A549 (cell line): Measurements from ENCODE around the gene ZP1. TPM values are rescaled to one million over a fixed set of nuclear protein-coding genes. Genes with fewer than 3 reads are reported as not detected.

Experiments
- ATAC-seq, 2 experiments: fragments of 200-7000 bp in 1 of 2; fragments of >200 bp in 1 of 2; cut with Nextera tagmentation in 1 of 2; cut with Tn5 transposase in 1 of 2; 3 replicates each; pipeline versions ENCODE4 v1.8.0 to v1.9.1; 2018 to 2020; ENCODE audit warnings: mild to moderate bottlenecking in 1 of 2, moderate library complexity in 1 of 2
- CTCF ChIA-PET: fragments of 300-600 bp; sonication (Branson Sonifier 250); formaldehyde crosslinking; extraction: SDS; loops from one replicate; lab custom pipeline; 2021; ENCODE audit warnings: antibody characterized with exemption, inconsistent platforms; lab: Yijun Ruan, JAX
- POLR2A ChIA-PET: fragments of 350-600 bp; formaldehyde crosslinking; extraction: SDS; loops from one replicate; lab custom pipeline; 2021; ENCODE audit warnings: antibody characterized with exemption, inconsistent platforms; lab: Yijun Ruan, JAX
- DNase-seq, 2 experiments: peaks; one replicate each; pipeline versions ENCODE4 v3.0.0 to v3.0.0-alpha.2; 2011 to 2016; ENCODE audit warnings: low read depth in 1 of 2, low spot score in 1 of 2
- FAIRE-seq: peaks from 2 replicates; lab custom pipeline; 2011; peaks lifted over from hg19 to GRCh38; lab: Jason Lieb, UNC
- H3K27ac ChIP-seq, 2 experiments: fragments of >200 bp; sonication (Bioruptor Twin); formaldehyde crosslinking; 3 replicates each; pipeline ENCODE4 v1.5.1; 2016 to 2017
- H3K4me1 ChIP-seq: fragments of >200 bp; sonication (Bioruptor Twin); formaldehyde crosslinking; 3 replicates; pipeline ENCODE4 v1.6.1; 2016
- H3K4me2 ChIP-seq: fragments of >200 bp; sonication (Bioruptor Twin); formaldehyde crosslinking; 3 replicates; pipeline ENCODE4 v1.6.1; 2016
- H3K4me3 ChIP-seq: fragments of >200 bp; sonication (Bioruptor Twin); formaldehyde crosslinking; 3 replicates; pipeline ENCODE4 v1.5.1; 2016
- H3K9me3 ChIP-seq: fragments of >200 bp; sonication (Bioruptor Twin); formaldehyde crosslinking; 3 replicates; pipeline ENCODE4 v1.6.1; 2016
- BHLHE40 ChIP-seq: IDR thresholded peaks from 2 replicates; pipeline ENCODE4 v1.6.1; 2012; ENCODE audit warnings: low read depth, low read length, inconsistent platforms
- CEBPB ChIP-seq, 2 experiments: fragments of >200 bp in 1 of 2; sonication (Bioruptor Twin) in 1 of 2; formaldehyde crosslinking in 1 of 2; IDR thresholded peaks; 2 replicates each; pipeline ENCODE4 v1.6.1; 2012 to 2016
- CHD2 ChIP-seq: fragments of 150-350 bp; IDR thresholded peaks from 2 replicates; pipeline ENCODE4 v1.6.1; 2014; ENCODE audit warnings: low read length; ENCODE audit not compliant: partially characterized antibody
- EP300 ChIP-seq, 2 experiments: fragments of >200 bp; sonication (Bioruptor Twin); formaldehyde crosslinking; IDR thresholded peaks; 2 replicates in 1 of 2; 3 replicates in 1 of 2; pipeline ENCODE4 v1.6.1; 2016 to 2017
- FOSL2 ChIP-seq, 2 experiments: fragments of 450-650 bp in 1 of 2; fragments of >200 bp in 1 of 2; sonication (Bioruptor Twin) in 1 of 2; formaldehyde crosslinking; IDR thresholded peaks; 2 replicates each; pipeline versions ENCODE4 v1.5.0 to v1.6.1; 2016 to 2020; ENCODE audit warnings: mild to moderate bottlenecking in 1 of 2, moderate library complexity in 1 of 2
- GATA3 ChIP-seq: IDR thresholded peaks from 2 replicates; pipeline ENCODE4 v1.6.1; 2012; ENCODE audit warnings: borderline replicate concordance
- HOXB5 ChIP-seq: fragments of 250-450 bp; sonication (Bioruptor Pico); IDR thresholded peaks from 2 replicates; pipeline ENCODE4 v1.5.0; 2020; ENCODE audit warnings: mild to moderate bottlenecking, moderate library complexity
- JUN ChIP-seq, 2 experiments: fragments of >200 bp; sonication (Bioruptor Twin); formaldehyde crosslinking; IDR thresholded peaks; 2 replicates in 1 of 2; 3 replicates in 1 of 2; pipeline ENCODE4 v1.6.1; 2016 to 2017
- KDM5A ChIP-seq: fragments of 200-600 bp; sonication (generic); IDR thresholded peaks from 2 replicates; pipeline ENCODE4 v1.6.1; 2016; ENCODE audit warnings: antibody characterized with exemption, mild to moderate bottlenecking
- MAFK ChIP-seq: fragments of 450-650 bp; IDR thresholded peaks from 2 replicates; pipeline ENCODE4 v1.6.1; 2014; ENCODE audit not compliant: partially characterized antibody
- MAX ChIP-seq: IDR thresholded peaks from 2 replicates; pipeline ENCODE4 v1.6.1; 2012
- MAZ ChIP-seq: fragments of 150-350 bp; IDR thresholded peaks from 2 replicates; pipeline ENCODE4 v1.6.1; 2014; ENCODE audit warnings: antibody characterized with exemption, low read depth, low read length, borderline replicate concordance
- MYC ChIP-seq: IDR thresholded peaks from 2 replicates; pipeline ENCODE4 v1.6.1; 2012; ENCODE audit warnings: mild to moderate bottlenecking, inconsistent platforms, low read length, improper control_type of control experiment, borderline replicate concordance
- NPAS2 ChIP-seq: fragments of 250-450 bp; sonication (Bioruptor Pico); IDR thresholded peaks from 2 replicates; pipeline ENCODE4 v1.8.0; 2022; ENCODE audit warnings: mild to moderate bottlenecking, moderate library complexity, borderline replicate concordance
- PHF8 ChIP-seq: fragments of 200-600 bp; sonication (generic); IDR thresholded peaks from 2 replicates; pipeline ENCODE4 v1.6.1; 2016; ENCODE audit warnings: low read depth, mild to moderate bottlenecking, antibody characterized with exemption, moderate library complexity, borderline replicate concordance
- POLR2A ChIP-seq: IDR thresholded peaks from 2 replicates; pipeline ENCODE4 v1.6.1; 2012; ENCODE audit warnings: mild to moderate bottlenecking, low read length
- RCOR1 ChIP-seq: fragments of 150-350 bp; IDR thresholded peaks from 2 replicates; pipeline ENCODE4 v1.6.1; 2014; ENCODE audit warnings: antibody characterized with exemption, low read length, low read depth
- RFX5 ChIP-seq: fragments of 450-650 bp; IDR thresholded peaks from 2 replicates; pipeline ENCODE4 v1.7.1; 2014; ENCODE audit warnings: antibody characterized with exemption, mild to moderate bottlenecking, moderate library complexity
- USF2 ChIP-seq: fragments of 450-650 bp; IDR thresholded peaks from 2 replicates; pipeline ENCODE4 v1.6.1; 2014; ENCODE audit warnings: antibody characterized with exemption
- ZNF302 ChIP-seq: fragments of 250-450 bp; sonication (Bioruptor Pico); IDR thresholded peaks from 2 replicates; pipeline ENCODE4 v1.9.0; 2021; ENCODE audit warnings: inconsistent platforms, mild to moderate bottlenecking, moderate library complexity
- WGBS: methylation state at CpG from one replicate; pipeline ENCODE4 v1.1.6; 2017; ENCODE audit errors: missing lambda C conversion rate; 5-methylcytosine and 5-hydroxymethylcytosine counted together
- polyA plus RNA-seq, 4 experiments: library from polyadenylated mRNA; depleted of rRNA in 3 of 4; stranded (reverse); fragments of >200 nt; fragmentation: RNase III in 1 of 4; extraction: RNeasy Plus Mini Kit Qiagen cat#74134 plus additional on column Dnase treatment in 1 of 4; gene quantifications; 2 replicates in 3 of 4; 3 replicates in 1 of 4; pipeline ENCODE4 v1.2.3, GENCODE V29; 2011 to 2017
- TF ChIP-seq, protein P1 (sequence below): IDR thresholded peaks from 2 replicates; pipeline ENCODE4 v1.6.1; 2012
- TF ChIP-seq, protein P2 (sequence below): fragments of 250-450 bp; sonication (Bioruptor Pico); IDR thresholded peaks from 2 replicates; pipeline ENCODE4 v1.5.0; 2020; ENCODE audit warnings: low read depth, mild to moderate bottlenecking, moderate library complexity
- TF ChIP-seq, protein P3 (sequence below): IDR thresholded peaks from 2 replicates; pipeline ENCODE4 v1.6.1; 2012; ENCODE audit warnings: low read depth, borderline replicate concordance

ZP1 gene
- polyA plus RNA-seq, 2 of the 4 experiments (the other 2 are of a cell fraction) = 0.06 to 0.30 TPM

- DNase-seq = peak; percentile 96 to 99
- Histone ChIP-seq H3K4me2 (peak within 1 kb of the TSS; percentile 97), H3K27ac (peak within 1 kb of the TSS; percentile 87 to 94), H3K9me3 (no peaks in the 10 kb centered on the region), H3K4me1 (peaks cover 18% of the 10 kb centered on the region; the same call in 1 of the 3 replicates), H3K4me3 (peak within 1 kb of the TSS; percentile 97)
- peak; percentile 68 to 92 for ATAC-seq
- WGBS = under 1% methylated on average over 28 of the region's 57 CpGs
- CTCF ChIA-PET = interaction anchor here (0.9 to 3.8 kb wide), 4 partner anchors 11 to 345 kb away, joined by 3 to 31 read pairs (median 6); no protein-coding TSS in a partner anchor
- POLR2A ChIA-PET = interaction anchor here (1.2 kb wide), 1 partner anchor 9 kb away, joined by 4 read pairs; no protein-coding TSS in a partner anchor
- FAIRE-seq = no peak
- TF ChIP-seq CHD2 (peak; percentile 55), USF2 (peak; percentile 72), KDM5A (peak; percentile 69), EP300 (IDR thresholded peaks at IDR 0.05) (no peak), ZNF302 (CRISPR knock-in tag) (no peak), FOSL2 (IDR thresholded peaks at IDR 0.05) (no peak), FOSL2 (CRISPR knock-in tag; IDR thresholded peaks at IDR 0.05) (no peak), GATA3 (0 out of 2 replicates have a peak, but pooled peaks have one; percentile 39), BHLHE40 (peak; percentile 100), PHF8 (peak; percentile 87), RFX5 (peak; percentile 55; the same call in 1 of the 2 replicates), HOXB5 (CRISPR knock-in tag) (peak; percentile 96), MAFK (peak; percentile 41), POLR2A (peak; percentile 62), CEBPB (IDR thresholded peaks at IDR 0.05) (peak in 1 of 2 experiments; percentile 38; a peak in 1 of 4 replicates), MAX (peak; percentile 100), RCOR1 (no peak), MAZ (peak; percentile 99), NPAS2 (CRISPR knock-in tag) (peak; percentile 83), JUN (IDR thresholded peaks at IDR 0.05) (peak in 1 of 2 experiments; percentile 84; a peak in 3 of 5 replicates), MYC (peak; percentile 100)
- TF ChIP-seq, protein P1, sequence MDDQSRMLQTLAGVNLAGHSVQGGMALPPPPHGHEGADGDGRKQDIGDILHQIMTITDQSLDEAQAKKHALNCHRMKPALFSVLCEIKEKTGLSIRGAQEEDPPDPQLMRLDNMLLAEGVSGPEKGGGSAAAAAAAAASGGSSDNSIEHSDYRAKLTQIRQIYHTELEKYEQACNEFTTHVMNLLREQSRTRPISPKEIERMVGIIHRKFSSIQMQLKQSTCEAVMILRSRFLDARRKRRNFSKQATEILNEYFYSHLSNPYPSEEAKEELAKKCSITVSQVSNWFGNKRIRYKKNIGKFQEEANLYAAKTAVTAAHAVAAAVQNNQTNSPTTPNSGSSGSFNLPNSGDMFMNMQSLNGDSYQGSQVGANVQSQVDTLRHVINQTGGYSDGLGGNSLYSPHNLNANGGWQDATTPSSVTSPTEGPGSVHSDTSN = no peak
- TF ChIP-seq, protein P2, sequence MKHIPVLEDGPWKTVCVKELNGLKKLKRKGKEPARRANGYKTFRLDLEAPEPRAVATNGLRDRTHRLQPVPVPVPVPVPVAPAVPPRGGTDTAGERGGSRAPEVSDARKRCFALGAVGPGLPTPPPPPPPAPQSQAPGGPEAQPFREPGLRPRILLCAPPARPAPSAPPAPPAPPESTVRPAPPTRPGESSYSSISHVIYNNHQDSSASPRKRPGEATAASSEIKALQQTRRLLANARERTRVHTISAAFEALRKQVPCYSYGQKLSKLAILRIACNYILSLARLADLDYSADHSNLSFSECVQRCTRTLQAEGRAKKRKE = no peak
- TF ChIP-seq, protein P3, sequence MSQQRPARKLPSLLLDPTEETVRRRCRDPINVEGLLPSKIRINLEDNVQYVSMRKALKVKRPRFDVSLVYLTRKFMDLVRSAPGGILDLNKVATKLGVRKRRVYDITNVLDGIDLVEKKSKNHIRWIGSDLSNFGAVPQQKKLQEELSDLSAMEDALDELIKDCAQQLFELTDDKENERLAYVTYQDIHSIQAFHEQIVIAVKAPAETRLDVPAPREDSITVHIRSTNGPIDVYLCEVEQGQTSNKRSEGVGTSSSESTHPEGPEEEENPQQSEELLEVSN = peak; percentile 78; the same call in 1 of the 2 replicates
Measured at GRCh38 chr11:60841797-60842667, 25.3 kb upstream of the ZP1 start, which contains the start of gene CCDC86. Gene CCDC86 (plus strand): TSS chr11:60842113. CDS start chr11:60842125, 12 bp downstream.
